SK-N-SH treated with all-trans-retinoic acid at 6 μM for 48 hours (cell line): Measurements from ENCODE around the gene PHF21B.

ENCODE experiments used
- ATAC-seq: fragments of 200-7000 bp; cut with Tn5 transposase; 3 replicates; pipeline ENCODE4 v1.9.1; 2020; ENCODE audit warnings: mild to moderate bottlenecking, moderate library complexity
- ARNTL ChIP-seq: fragments of 450-650 bp; formaldehyde crosslinking; IDR thresholded peaks from 2 replicates; pipeline ENCODE4 v1.5.0; 2020; ENCODE audit warnings: low read depth, mild to moderate bottlenecking, moderate library complexity, borderline replicate concordance
- BACH2 ChIP-seq: fragments of 250-450 bp; sonication (Bioruptor Pico); IDR thresholded peaks from 2 replicates; pipeline ENCODE4 v1.9.0; 2021; ENCODE audit warnings: mild to moderate bottlenecking, borderline replicate concordance
- CSDC2 ChIP-seq: fragments of 250-450 bp; sonication (Bioruptor Pico); IDR thresholded peaks from 2 replicates; pipeline ENCODE4 v1.5.0; 2020; ENCODE audit warnings: mild to moderate bottlenecking, moderate library complexity
- ESRRG ChIP-seq: fragments of 250-450 bp; sonication (Bioruptor Pico); IDR thresholded peaks from 2 replicates; pipeline ENCODE4 v1.6.1; 2021; ENCODE audit warnings: mild to moderate bottlenecking
- GLIS3 ChIP-seq: fragments of 250-450 bp; sonication (Bioruptor Pico); IDR thresholded peaks from 2 replicates; pipeline ENCODE4 v1.5.0; 2020; ENCODE audit warnings: mild to moderate bottlenecking, moderate library complexity
- ISL1 ChIP-seq: fragments of 250-450 bp; sonication (Bioruptor Pico); IDR thresholded peaks from 2 replicates; pipeline ENCODE4 v2.1.2; 2022; ENCODE audit warnings: mild to moderate bottlenecking, moderate library complexity
- PATZ1 ChIP-seq: fragments of 250-450 bp; sonication (Bioruptor Pico); IDR thresholded peaks from 2 replicates; pipeline ENCODE4 v1.8.0; 2020; ENCODE audit warnings: mild to moderate bottlenecking, moderate library complexity, borderline replicate concordance
- POU6F1 ChIP-seq: fragments of 250-450 bp; sonication (Bioruptor Pico); IDR thresholded peaks from 2 replicates; pipeline ENCODE4 v1.8.0; 2021; ENCODE audit warnings: low read depth, mild to moderate bottlenecking, moderate library complexity, borderline replicate concordance
- PPARA ChIP-seq: fragments of 250-450 bp; sonication (Bioruptor Pico); IDR thresholded peaks from 2 replicates; pipeline ENCODE4 v1.5.0; 2020; ENCODE audit warnings: mild to moderate bottlenecking, borderline replicate concordance
- RARB ChIP-seq: fragments of 250-450 bp; sonication (Bioruptor Pico); IDR thresholded peaks from 2 replicates; pipeline ENCODE4 v1.8.0; 2021; ENCODE audit warnings: mild to moderate bottlenecking, moderate library complexity
- SNAI2 ChIP-seq: fragments of 250-450 bp; sonication (Bioruptor Pico); IDR thresholded peaks from 2 replicates; pipeline ENCODE4 v1.5.0; 2020; ENCODE audit warnings: mild to moderate bottlenecking, moderate library complexity
- TCF4 ChIP-seq: fragments of 250-450 bp; sonication (Bioruptor Pico); IDR thresholded peaks from 2 replicates; pipeline ENCODE4 v1.8.0; 2021; ENCODE audit warnings: mild to moderate bottlenecking, moderate library complexity, borderline replicate concordance
- TOX ChIP-seq: fragments of 250-450 bp; sonication (Bioruptor Pico); IDR thresholded peaks from 2 replicates; pipeline ENCODE4 v1.8.0; 2021; ENCODE audit warnings: mild to moderate bottlenecking, moderate library complexity, borderline replicate concordance
- ZC3H10 ChIP-seq: fragments of 250-450 bp; sonication (Bioruptor Pico); IDR thresholded peaks from 2 replicates; pipeline ENCODE4 v1.5.1; 2021; ENCODE audit warnings: mild to moderate bottlenecking, moderate library complexity
- ZFP3 ChIP-seq: fragments of 250-450 bp; sonication (Bioruptor Pico); IDR thresholded peaks from 2 replicates; pipeline ENCODE4 v1.5.0; 2020; ENCODE audit warnings: mild to moderate bottlenecking, moderate library complexity
- ZFP30 ChIP-seq: fragments of 450-650 bp; formaldehyde crosslinking; IDR thresholded peaks from 2 replicates; pipeline ENCODE4 v1.5.0; 2022; ENCODE audit warnings: mild to moderate bottlenecking, moderate library complexity
- ZNF565 ChIP-seq: fragments of 450-650 bp; formaldehyde crosslinking; conservative IDR thresholded peaks from 2 replicates; pipeline ENCODE4 v1.5.0; 2020; ENCODE audit warnings: low read depth, mild to moderate bottlenecking, moderate library complexity
- ZNF70 ChIP-seq: fragments of 450-650 bp; formaldehyde crosslinking; IDR thresholded peaks from 2 replicates; pipeline ENCODE4 v1.5.0; 2020; ENCODE audit warnings: mild to moderate bottlenecking, moderate library complexity
- ZNF8 ChIP-seq: fragments of 450-650 bp; formaldehyde crosslinking; IDR thresholded peaks from 2 replicates; pipeline ENCODE4 v1.5.0; 2020; ENCODE audit warnings: mild to moderate bottlenecking, moderate library complexity
- TF ChIP-seq, protein P1 (sequence below): fragments of 250-450 bp; sonication (Bioruptor Pico); IDR thresholded peaks from 2 replicates; pipeline ENCODE4 v1.5.1; 2020; ENCODE audit warnings: low read depth, mild to moderate bottlenecking, moderate library complexity

The PHF21B gene

DNA sequence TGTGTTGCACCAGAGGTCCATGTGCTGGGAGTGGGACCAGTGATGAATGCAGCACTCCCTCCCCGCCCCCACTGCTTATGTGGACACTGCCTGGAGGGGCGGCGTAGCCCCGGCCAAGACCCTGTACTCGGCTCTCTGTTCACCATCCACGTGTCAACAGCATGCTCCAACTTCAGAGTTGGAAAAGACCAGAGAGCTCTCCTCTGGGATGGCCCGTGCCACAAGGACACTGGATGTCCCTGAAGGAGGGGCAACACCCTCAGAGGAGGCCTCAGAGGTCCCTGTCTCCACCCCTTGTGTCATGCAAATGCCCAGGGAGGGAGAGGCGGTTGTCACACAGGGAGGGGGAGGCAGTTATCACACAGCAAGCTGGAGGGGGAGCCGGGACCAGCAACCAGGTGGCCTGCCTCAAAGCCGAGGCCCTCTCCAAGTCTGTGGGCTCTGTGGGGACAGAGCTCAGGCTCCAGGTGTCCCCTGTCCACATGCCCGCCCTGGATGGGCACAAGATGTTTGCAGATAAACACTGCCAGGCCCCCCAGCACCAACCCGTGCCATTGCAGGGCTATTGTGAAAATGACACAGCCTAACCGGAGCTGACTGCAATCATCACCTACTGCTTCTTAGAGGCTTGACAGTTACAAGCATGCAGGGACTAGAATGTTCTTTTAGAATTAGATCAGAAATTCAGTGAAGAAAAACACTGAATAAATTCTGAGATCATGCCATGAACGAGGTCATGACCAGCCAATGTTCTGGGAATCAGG, 121.1 kb downstream of the PHF21B start (continued):
- TF ChIP-seq BACH2 (CRISPR knock-in tag) = no peak
- TF ChIP-seq ZFP3 (CRISPR knock-in tag) = no peak

- ATAC-seq = no peak
- TF ChIP-seq RARB (CRISPR knock-in tag) = no peak
- TF ChIP-seq, protein P1, sequence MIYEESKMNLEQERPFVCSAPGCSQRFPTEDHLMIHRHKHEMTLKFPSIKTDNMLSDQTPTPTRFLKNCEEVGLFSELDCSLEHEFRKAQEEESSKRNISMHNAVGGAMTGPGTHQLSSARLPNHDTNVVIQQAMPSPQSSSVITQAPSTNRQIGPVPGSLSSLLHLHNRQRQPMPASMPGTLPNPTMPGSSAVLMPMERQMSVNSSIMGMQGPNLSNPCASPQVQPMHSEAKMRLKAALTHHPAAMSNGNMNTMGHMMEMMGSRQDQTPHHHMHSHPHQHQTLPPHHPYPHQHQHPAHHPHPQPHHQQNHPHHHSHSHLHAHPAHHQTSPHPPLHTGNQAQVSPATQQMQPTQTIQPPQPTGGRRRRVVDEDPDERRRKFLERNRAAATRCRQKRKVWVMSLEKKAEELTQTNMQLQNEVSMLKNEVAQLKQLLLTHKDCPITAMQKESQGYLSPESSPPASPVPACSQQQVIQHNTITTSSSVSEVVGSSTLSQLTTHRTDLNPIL (CRISPR knock-in tag) = no peak
- no peak for TF ChIP-seq ZC3H10
- no peak for TF ChIP-seq SNAI2
- no peak for TF ChIP-seq ZFP30
- TF ChIP-seq PPARA = no peak
- no peak for TF ChIP-seq ISL1
- TF ChIP-seq TCF4 (CRISPR knock-in tag) = no peak
- TF ChIP-seq PATZ1 (CRISPR knock-in tag) = no peak
- no peak for TF ChIP-seq ZFP3 (CRISPR knock-in tag)
- TF ChIP-seq ESRRG = no peak
- TF ChIP-seq POU6F1 (CRISPR knock-in tag) = no peak
- TF ChIP-seq ZNF565 (CRISPR knock-in tag) = no peak
- no peak for TF ChIP-seq ZNF8 (CRISPR knock-in tag)
These were observed 121.9 kb downstream of the PHF21B start for GRCh38 chr22:44887941-44888366.

- no peak for ATAC-seq
- TF ChIP-seq, protein P1 (CRISPR knock-in tag) = no peak
- TF ChIP-seq BACH2 (CRISPR knock-in tag) = no peak
- TF ChIP-seq GLIS3 (CRISPR knock-in tag) = no peak
- no peak for TF ChIP-seq ARNTL (CRISPR knock-in tag)
- no peak for TF ChIP-seq PATZ1 (CRISPR knock-in tag)
These were observed 123.9 kb downstream of the PHF21B start for GRCh38 chr22:44885806-44886360.

DNA sequence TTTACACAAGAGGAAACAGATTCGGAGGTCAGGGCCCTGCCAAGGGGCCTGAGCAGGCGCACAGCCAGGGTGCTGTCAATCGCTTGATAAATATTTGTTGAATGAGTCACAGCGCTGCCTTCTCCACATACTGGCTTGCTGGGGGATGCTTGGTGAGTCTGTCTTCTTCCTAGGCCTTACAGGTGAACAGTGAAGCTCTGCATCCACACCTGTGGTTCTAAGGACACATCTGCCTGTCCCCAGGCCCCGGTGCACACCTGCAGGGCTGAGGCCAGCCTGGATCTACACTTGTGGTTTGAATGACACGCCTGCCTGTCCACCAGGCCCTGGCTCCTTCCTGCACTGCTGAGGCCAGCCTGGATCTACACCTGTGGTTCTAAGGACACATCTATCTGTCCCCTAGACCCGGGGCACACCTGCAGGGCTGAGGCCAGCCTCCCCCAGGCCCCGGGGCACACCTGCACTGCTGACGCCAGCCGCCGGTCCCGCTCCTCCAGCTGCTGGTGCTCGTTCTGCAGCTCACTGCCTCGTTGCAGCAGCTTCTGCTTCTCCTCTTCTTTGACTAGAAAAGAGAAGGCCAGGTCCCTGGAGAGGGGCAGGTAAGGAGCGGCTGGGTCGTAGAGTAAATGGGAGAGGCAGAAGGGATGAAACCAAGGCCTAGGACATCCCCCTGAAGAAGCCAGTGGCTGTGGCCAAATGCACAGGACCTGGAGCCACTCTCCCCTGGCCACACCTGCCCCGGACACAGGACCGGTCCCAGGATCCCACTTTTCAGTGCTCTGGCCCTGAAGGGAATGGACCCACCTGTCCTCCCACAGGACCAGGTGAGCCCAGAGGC, 124.6 kb downstream of the PHF21B start:
- no peak for ATAC-seq
- no peak for TF ChIP-seq ZFP30
- TF ChIP-seq ZNF70 (CRISPR knock-in tag) = no peak
- no peak for TF ChIP-seq BACH2 (CRISPR knock-in tag)
- TF ChIP-seq TCF4 (CRISPR knock-in tag) = no peak
- no peak for TF ChIP-seq ESRRG
- no peak for TF ChIP-seq SNAI2
- no peak for TF ChIP-seq CSDC2 (CRISPR knock-in tag)
- TF ChIP-seq TOX = no peak
- no peak for TF ChIP-seq PATZ1 (CRISPR knock-in tag)
- TF ChIP-seq, all 23 proteins: peak for 0
